ENCODE data around the gene MAD2L1BP.

MAD2L1BP gene

DNA sequence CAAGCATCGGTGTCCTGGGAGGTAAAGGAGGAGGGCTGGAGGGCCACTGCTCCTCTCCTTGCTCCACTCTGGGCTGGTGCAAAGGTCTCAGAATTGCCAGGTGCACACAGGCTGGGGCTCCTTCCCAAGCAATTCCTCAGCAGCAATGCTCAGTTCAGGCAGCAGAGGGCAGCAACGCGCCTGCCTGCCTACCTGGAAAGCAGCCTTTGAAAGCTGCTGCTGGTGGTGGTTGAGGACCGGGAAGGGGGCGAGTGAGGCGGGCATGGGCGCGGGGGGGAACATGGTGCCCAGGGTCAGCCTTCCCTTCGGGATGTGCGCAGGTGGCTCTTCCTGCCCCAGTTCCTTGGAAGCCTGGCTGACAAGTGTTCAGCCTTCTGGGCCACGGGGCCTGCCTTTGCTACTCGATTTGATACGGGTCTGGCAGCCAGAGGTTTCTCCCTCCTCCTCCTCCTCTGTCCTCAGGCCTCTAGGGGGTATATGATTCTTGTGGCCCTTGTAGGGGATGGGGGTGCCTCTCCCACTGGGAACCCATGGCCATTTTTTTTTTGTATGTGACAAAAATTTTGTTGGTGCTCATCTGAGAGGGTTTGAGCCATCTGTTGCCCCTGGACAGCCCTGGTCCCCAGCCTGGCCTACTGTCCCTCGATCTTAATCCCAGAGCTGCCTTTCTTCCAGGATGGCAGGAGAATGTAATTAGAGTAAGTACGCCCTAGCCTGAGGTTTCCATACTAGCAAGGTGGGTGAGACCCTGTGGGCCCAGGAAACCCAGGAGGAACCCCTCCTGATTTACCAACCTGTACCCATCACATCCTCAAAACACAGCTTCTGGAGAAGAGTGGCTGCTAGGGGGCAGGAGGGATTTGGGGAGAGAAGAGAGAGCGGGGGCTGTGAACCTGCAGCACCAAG is 31.9 kb downstream of the MAD2L1BP start:
- DNase-seq: peak; percentile 75 to 77

DNA sequence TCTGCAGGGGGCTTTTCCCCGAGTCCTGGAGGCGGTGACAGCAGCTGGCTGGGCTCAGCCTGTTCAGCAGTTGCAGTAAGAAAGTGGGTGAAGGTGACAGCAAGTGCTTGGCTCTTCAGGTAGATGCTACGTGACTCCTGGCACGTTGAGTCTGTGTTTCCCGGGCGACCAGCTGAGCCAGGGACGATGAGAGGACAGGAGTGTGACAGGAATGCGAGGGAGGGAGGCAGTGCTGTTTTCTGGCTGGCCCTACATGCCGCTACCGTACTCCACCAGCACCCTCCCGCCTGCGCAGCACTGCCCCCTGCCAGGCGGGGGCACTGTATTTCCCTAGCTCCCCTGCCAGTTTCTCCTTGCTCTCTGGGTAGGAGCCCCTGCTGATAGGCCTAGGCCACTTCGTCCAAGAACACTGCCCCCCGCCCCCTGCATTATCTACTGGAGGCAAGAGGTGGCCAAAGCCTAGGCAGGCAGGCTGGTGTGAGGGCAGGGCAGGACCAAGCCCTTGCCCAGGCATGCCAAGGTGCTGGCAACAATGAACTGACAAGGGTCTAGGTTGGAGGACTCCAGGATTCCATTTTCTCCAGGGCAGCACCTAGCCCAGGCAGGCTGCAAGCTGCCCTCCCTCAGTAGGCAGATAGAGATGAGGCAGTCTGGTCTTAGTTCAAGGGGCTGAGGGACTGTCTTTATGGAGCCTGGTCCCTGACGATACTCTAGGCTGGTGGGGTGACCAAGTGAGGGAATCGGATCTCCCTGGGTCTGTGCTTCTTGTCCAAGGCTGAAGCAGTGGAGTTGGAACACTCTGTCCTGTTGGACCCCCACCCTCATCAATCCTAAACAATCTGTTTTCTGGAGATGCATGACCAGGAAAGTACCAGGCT is 32.8 kb downstream of the MAD2L1BP start:
- DNase-seq: peak; percentile 45 to 48

DNA sequence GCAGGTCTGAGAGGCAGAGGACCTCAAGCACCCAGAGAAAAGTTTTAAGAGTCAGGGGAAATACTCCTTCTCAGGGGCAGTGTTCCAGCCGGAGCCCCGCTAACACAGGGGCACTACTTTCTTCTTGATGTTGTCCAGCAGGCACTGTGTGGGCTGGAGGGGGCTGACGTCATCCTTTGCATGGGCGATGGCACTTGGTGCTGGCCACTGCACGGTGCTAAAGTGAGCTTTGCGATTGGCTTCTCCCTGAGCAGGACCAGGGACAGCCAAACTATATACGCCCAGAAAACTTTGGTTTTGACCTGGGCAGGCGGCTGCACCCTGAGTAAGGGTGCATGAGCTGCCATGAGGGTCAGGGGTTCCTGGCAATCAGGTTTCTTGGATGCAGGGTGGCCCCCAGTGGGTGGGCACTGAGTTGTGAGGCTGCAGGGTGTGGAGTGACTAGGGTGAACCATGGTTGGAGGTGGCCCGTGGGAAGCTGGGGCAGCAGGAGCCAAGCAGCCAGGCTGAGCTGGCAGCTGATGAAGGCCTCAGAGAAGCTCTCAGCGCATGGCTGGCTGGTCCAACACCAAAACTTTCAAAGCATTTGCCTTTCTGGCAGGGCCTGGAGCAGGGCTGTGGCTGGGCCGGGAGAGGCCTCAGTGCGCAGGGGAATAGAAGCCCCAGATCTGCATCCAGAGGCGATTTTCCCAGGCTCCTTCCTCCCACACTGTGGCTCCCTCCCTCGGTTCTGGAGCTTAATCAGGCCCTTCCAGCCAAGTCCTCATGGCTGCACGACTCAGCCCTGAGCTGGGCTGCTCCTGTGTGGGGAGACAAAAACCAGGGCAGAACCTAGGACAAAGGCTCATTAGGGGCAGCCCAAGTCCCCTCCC is 33.6 kb downstream of the MAD2L1BP start:
- peak; percentile 10 to 39 for DNase-seq

DNA sequence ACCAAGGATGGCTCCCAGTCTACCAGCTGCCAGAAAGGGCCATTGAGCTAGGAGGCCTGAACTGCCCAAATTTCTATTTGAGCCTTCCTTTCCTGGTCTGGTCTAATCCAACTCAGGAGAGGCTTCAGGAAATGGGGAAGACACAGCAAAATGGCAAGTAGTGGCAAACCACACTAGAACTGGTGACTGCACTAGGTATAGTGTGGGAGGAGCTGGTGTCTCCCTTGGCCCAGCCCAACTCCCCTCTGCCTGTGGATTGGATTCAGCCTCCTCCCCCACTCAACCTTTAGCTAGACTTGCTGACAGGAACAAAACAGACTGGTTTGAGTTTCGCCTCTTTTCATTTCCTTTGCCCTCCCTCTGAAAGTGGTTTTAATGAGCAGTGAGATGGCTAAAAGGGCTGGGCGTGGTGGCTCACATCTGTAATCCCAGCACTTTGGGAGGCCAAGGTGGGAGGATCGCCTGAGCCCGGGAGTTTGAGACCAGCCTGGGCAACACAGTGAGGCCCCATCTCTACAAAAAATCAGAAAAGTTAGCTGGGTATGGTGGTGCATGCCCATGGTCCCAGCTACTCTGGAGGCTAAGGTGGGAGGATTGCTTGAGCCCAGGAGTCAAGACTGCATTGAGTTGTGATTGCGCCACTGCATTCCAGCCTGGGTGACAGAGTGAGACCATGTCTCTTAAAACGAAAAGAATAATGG is 34.4 kb downstream of the MAD2L1BP start:
- peak; percentile 19 to 40 for DNase-seq

DNA sequence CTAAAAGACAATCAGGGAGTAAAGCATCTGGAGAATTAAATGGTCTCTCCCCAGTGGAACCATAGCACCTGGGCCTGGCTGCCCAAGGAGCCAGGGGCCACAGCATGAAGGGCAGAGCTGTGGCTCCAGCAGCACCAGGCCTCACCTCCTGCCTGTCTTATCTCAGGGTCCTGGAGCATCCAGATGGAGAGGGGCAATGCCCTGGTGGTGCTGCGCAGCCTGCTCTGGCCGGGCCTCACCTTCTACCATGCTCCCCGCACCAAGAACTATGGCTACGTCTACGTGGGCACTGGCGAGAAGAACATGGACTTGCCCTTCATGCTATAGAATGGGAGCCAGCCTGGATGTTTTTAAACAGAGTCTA is 35.0 kb downstream of the MAD2L1BP start:
- no peak for DNase-seq

DNA sequence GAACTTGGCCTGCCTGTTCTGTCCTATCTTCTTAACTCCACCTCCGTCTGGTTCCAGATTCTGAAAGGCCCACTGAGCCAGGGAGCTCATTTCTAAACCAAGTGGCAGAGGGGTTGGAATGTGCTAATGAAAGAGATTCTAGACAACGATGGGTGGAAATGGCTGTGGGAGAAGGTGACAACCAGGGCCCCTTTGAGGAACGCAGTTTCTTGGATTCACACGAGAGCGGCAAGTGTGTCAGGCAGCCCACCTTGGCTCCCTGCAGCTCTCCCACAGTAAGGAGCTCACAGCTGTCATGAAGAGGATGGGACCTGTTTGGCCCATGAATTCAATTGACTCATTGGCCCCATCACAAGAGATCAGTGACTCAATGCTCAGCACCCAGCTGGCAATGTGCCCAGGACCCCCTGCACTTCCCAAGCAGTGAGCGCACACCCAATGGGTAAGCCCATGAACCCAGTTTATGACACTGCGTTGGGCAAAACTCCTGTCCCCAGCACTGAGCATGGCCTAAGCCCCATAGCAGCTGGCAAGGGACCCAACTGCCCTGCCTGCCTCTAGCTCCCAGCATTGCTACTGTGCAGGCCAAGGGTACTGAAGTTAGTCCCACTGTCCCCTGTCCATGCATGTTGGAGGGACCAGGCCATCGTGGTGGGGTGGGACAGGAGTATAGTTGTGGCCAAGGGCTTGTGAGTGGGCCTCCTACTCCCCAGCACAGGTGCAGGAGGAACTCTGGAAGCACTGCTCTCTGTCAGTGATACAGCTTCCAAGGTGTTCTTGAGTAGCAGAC is 35.6 kb downstream of the MAD2L1BP start:
- no peak for DNase-seq

DNA sequence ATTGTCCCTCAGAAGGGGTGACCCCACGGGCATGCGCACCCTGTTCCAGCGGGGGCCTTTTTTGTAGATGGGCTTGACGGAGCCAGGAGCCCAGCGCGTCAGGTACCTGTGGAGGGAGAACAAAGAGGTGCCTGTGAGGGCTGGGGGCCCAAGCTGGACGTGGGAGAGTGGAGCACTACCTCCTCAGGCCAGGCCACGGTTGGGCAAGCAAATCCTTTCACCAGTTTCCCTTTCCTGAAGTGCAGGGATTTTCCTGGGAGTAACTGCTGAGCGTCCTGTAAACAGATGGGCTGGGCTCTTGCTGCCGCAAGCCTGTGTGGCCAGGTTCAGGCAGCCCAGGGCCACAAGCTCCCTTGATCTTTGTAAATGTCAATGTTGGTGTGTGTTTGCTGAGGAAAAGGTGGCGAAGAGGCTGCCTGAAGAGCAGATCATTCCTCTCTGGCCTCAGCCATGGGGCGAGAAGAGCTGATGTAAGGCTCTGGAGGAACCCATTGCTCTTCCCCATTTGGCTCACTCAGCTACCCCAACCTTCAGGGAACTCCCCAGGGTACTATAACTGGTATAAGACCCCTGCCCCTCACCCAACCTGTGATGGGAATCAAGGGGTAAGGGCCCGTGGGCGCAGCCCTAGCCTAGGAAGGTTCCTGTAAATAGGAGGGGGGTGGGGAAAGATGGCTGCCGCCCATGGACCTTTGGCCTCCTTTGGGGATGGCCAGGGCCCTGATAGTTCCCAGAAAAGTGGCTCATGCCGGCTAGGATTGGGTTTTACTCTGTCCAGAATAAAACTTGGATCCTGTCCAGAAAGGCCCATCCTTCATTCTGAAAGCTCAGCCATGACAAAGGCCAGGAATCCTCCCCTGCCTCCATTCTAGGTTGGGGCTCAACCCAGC is 36.4 kb downstream of the MAD2L1BP start:
- DNase-seq: no peak

DNA sequence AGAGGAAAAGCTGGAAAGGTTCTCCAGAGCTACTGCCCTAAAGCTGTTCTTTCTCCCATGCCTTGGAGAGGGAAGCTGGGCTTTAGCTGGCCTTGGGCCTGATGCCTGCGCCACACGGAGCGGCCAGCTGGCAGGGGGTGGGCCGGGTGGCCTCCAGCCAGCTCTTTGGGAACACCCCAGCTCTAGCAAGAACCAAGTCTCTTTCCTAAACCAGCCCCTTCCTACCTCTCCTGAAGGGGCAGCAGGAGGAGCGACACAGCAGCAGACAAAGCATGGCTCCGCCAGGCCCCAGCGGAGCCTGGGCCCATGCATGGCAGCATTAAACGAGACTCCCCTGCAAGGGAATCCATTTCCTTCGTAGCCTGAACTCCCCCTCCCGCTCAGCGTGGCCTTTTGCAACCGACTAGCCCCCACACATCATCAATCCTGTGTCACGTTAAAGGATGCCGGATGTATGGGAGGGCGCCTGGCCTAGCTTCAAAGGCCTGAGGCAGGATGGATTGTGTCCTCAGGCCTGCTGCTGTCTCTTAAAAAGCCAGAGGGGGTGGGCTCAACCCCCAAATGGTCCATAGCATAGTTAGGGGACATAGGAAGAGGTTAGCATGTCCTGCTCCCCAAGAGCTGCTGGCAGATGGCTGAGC is 37.9 kb downstream of the MAD2L1BP start:
- no peak for DNase-seq

DNA sequence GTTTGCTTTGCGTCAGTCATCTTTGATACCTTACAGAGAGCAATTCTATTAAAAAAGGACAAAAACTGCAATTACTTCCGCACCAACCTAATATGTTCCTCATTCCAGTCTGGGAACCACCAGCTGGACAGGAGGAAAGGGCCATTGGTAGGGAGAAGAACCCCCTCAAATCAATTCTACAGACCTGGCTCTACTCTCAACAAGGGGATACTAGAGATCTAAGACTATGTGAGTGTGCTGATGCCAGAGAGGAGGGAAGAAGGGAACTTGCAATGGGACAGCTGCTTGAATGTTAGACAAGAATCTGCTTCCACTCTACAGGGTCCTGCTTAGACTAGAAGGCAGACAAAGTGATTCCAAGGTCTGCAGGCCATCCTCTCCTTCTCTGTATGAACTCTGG is 38.7 kb downstream of the MAD2L1BP start:
- DNase-seq: no peak

DNA sequence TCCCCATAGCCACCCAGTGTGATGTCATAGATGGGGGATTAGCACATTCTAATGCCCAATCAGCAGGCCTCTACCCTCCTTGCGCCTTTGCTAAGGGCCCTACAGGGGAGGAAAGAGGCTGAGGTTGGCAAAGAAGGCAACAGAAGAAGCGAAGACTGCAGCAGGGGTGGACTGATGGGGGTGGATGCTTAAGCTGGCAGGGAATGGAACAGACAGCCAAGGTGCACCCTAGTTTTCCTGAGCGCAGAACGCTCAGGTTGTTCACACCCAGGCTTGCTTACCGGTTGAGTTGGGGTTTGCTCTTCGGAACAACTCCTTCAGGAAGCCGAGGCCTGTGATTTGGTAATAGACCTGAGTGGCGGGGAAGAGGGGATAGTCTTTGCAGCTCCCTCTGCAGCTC is 39.3 kb downstream of the MAD2L1BP start:
- DNase-seq: no peak

DNA sequence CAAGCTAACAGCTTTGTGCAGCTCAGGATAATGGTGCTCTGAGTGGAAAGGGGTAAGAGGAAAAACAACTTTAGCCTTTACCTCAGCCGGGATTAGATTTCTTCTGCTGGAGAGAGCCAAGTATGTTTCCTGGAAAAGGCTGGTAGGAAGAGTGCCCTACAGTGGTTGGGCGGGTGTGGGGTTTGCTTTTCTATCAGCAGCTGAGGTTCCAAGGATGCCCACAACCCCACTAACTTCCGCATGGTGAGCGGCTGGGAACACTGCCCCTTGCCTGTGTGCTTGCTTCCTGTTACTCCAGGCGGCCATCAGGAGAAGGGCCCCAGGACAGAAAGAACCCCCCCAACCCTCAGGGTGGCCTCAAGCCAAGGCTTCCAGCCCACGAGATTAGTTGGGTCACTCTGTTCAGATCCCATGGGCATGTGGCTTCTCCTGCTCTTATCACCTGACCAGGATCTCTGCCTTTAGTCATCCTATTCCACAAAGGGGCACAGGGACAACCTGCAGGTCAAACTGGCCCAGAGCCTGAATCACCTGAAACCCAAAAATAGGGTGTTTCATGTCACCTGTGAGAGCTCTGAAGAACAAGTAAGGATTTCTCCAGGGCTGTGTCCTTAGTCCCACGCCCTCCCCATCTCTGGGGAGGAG is 41.4 kb downstream of the MAD2L1BP start:
- DNase-seq: no peak

DNA sequence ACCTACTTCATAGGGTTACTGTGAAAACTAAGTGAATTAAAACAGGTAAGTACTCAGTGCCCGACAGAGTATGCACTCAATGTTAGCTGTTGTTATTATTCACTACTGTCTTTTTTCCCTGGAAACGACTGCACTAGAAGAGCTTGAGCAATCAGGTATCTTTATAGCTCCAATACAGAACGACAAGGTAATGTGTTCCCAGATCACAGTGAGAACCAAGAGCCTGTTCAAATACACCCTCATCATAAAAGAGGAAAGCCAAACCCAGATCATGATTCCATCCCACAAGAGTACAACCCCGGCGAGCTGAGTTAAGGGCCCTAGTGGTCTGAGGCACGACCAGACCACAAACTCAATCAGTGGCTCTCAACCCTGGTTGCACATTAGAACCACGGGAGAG is 42.1 kb downstream of the MAD2L1BP start:
- DNase-seq: no peak

DNA sequence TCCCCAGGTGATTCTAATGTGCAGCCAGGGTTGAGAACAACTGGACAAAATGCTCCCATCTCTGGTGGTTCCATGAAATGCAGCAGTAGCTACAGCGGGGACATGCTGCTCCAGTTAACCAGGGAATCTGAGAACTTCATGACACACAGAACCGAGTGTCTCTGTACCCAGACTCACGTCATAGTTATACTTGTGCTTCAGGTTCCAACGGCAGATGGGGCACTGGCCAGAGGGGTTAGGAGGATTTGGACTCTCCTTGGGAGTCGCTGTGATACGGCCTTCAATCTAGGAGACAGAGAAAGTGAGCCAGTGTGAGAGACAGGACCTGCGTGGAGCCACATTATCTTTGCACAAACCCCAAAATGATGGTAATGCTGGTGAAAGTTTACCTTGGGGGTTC is 42.7 kb downstream of the MAD2L1BP start:
- no peak for DNase-seq

DNA sequence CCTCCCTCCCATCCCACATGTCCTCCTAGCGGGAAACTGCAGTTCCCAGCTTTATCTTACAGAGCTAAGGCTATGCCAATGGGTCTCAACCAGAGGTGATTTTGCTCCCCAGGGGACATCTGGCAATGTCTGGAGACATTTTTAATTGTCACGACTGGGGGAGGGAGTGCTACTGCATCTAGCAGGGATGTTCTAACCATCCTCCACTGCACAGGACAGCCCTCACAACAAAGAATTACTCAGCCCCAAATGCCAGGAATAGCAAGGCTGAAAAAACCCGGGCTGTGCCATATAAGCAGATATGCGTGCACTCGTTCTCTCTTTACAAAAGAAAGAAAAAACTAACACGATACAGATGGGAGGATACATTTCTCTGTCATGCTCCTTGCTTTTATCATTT is 43.4 kb downstream of the MAD2L1BP start:
- DNase-seq: no peak

DNA sequence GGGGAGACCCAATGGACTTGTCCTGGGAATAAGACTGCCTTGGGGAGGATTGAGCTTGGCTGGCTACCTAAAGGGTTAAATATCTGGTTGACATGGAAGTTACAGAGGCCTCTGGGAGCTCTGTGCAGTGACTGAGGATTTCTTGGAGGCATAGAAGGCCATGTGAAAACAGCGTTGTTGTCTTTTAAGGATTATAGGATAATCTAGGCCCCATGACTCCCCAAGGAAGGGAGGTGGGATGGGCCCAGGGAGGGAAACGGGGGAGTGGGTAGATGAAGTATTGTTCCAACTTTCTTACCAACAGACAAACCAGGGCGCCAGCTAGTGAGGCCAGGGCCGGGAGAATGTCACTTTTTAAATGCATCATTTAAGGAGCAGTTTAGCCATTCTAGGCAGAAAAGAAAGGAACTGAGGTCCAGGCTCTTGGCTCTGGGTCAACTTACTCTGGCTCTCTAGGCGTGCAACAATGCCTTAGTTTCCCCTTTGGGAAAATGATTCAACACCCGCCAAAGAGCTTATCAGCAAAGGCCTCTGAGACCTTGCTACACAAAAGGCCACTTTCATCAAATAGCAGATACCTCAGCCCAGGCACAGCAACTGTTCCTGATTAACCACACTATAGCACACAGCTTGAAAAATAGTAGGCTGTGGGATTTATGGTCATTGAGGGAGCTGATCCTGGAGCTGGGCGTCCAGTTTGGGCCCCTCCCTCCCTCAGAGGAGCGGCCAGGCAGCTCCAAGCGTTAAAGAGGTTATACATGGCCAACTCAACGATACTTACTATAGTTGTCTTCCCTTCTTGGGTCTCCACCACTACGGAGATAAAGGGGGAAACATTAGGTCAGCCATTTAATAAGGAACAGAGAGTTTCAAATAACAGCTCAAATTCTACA is 44.9 kb downstream of the MAD2L1BP start:
- DNase-seq: no peak

DNA sequence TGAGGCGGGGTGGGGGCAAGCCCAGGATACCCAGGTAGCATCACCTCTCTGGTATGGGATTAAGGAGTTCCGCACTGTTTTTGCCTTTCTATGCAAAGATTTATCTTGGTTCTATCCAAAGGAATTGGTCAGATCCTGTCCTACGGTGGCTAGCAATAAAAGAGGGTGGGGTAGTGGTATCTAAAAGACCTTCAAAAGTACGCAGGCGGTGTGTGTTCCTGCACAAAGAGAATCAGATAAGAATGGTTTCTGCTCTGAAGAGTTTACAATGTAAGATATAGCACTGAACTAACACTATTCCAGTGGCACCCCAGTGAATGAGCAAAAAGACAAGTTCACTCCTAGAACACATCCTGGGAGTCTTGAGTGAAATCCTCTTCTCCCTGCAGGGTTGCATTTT is 45.7 kb downstream of the MAD2L1BP start:
- DNase-seq: no peak

DNA sequence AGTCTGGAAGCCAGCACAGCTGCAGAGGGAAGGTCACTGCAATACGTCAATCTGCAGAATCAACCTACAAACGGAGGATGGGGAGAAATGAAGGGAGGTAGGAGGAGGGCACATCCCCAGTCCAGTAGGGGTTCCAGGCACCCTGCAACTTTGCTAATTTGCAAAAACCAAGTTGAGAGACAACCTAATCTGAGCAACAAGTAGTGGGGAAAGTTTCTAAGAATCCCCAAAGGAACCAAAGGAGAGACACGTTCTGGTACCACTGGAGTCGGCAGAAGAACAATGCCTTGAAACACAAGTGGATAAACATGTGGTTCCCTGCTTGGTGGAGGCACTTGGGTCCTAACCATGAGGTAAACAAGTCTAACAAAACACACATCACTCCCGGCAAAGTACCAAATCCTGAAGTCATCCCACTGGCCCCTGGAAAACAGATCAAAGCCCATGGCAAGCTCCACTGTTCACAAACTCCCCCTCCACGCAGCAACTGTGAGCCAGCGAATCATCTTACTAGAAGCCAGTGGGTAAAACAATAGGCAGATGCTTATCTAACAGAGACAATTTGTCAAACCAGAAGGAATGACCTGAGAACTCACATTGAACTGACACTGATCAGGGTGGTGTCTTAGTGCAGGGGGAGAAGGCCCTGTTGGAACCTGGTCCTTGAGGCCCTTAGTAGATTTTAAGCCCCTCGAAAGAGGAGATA is 47.2 kb downstream of the MAD2L1BP start:
- no peak for DNase-seq
